ENCODE results near the gene DNAH14. TPM values are rescaled to one million over a fixed set of nuclear protein-coding genes. Genes with fewer than 3 reads are reported as not detected.
"Not testable (repeated sequence)": the region's sequence is repeated elsewhere in the genome, so short reads cannot be mapped to it uniquely, and the experiment has no call there.

DNAH14 gene
- total RNA-seq (25.1 TPM), polyA plus RNA-seq (ENCODE audit: insufficient read depth, low read depth, low replicate concordance) (6.6 TPM)
- long read RNA-seq, donor 1, result 0 reads
- long read RNA-seq, donor 2, partial matches to known transcripts, result 0 of 2 reads
- long read RNA-seq, donor 2, other reads (novel, unspliced or antisense), result 0 of 2 reads
- long read RNA-seq, donor 3, result 0 reads
- long read RNA-seq, donor 4, partial matches to known transcripts, result 0 of 2 reads
- long read RNA-seq, donor 4, other reads (novel, unspliced or antisense), result 0 of 2 reads
- long read RNA-seq, donor 5, result 0 reads
- long read RNA-seq, donor 6, partial matches to known transcripts, result 0 of 1 reads
- long read RNA-seq, donor 6, other reads (novel, unspliced or antisense), result 0 of 1 reads
- long read RNA-seq, donor 7, partial matches to known transcripts, result 0 of 4 reads
- long read RNA-seq, donor 7, other reads (novel, unspliced or antisense), result 2 of 4 reads
- long read RNA-seq, donor 8, result 0 reads
- long read RNA-seq, donor 9, result 0 reads
- long read RNA-seq, donor 10, result 0 reads

DNA sequence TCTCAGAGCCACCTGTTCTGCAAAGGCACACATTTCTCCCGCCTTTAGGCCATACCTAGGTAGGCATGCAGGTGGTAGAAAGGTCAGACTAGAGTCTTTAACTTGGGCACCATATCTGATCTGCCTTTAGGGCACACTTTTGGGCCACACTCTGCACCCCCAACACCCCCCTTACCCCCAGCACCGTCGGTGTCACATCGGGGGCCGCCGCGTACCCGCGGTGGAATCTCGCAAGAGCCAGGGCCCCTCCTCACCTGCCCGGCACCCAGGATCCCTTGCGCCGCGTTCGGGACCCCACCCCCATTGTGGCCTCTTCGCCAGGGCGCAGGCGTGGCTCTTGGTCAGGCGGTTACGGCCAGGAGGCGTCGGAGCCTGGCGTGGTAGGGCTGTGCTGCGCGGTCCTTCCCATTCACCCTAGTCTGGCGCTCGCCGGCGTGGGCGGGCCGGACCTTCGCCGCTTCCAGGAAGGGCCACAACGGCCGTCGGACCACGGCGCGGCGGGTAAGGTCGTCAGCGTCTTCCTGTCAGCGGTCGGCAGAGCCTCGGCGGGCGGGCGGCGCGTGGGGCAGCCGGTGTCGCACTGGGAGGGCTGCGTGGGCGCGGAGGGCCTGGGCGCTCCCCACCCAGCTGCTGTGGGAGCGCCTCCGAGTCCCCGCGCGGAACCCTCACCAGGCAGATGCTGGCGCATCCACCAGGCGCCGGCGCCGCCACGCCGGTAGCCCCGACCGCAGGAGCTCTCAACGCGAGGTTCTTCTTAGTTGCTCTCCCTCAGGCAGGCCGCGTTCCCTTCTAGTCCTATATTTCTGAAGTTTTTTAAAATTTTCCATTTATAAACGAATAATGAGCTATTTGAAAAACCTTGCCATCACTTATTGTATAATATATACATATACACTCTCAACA lies at the start of gene DNAH14:
DNAH14 (plus strand) TSS at position 341 of the 903 bp plus-strand sequence. CDS start 23,028 bp downstream, outside the sequence.
- Histone ChIP-seq H3K9me3 (ENCODE audit: control insufficient read depth in 2 of 3, insufficient read depth in 1 of 3, low read length in 3 of 3) (peaks cover 0 to 22% (median 4%) of the 10 kb centered on the region in 3 donors), H3K27ac (ENCODE audit: low read depth in 2 of 2, low read length in 2 of 2) (peak within 1 kb of the TSS; percentile 1 to 67), H3K36me3 (ENCODE audit: control insufficient read depth in 2 of 3, insufficient read depth in 3 of 3, low read length in 3 of 3) (no peaks in the 10 kb centered on the region), H3K4me1 (ENCODE audit: control insufficient read depth in 2 of 3, insufficient read depth in 2 of 3, low read depth in 1 of 3, low read length in 3 of 3) (no peaks in the 10 kb centered on the region), H3K27me3 (ENCODE audit: control insufficient read depth, insufficient read depth, low read length) (no peaks in the 10 kb centered on the region), H3K4me3 (ENCODE audit: low read length in 3 of 3) (peak within 1 kb of the TSS; percentile 73 to 79 (median 74)), H3K9ac (ENCODE audit: low read length in 3 of 3) (peak within 1 kb of the TSS in 2 of 3 donors; percentile 35 to 53)
- intact Hi-C loops (cut with DNase I), result no loop called here
- peak; percentile 86 to 92 (median 91) for DNase-seq
- FAIRE-seq, result no peak
- TF ChIP-seq, protein P1, sequence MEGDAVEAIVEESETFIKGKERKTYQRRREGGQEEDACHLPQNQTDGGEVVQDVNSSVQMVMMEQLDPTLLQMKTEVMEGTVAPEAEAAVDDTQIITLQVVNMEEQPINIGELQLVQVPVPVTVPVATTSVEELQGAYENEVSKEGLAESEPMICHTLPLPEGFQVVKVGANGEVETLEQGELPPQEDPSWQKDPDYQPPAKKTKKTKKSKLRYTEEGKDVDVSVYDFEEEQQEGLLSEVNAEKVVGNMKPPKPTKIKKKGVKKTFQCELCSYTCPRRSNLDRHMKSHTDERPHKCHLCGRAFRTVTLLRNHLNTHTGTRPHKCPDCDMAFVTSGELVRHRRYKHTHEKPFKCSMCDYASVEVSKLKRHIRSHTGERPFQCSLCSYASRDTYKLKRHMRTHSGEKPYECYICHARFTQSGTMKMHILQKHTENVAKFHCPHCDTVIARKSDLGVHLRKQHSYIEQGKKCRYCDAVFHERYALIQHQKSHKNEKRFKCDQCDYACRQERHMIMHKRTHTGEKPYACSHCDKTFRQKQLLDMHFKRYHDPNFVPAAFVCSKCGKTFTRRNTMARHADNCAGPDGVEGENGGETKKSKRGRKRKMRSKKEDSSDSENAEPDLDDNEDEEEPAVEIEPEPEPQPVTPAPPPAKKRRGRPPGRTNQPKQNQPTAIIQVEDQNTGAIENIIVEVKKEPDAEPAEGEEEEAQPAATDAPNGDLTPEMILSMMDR (IDR thresholded peaks at IDR 0.05; ENCODE audit: borderline replicate concordance, extremely low read depth, insufficient read depth), result no peak

DNA sequence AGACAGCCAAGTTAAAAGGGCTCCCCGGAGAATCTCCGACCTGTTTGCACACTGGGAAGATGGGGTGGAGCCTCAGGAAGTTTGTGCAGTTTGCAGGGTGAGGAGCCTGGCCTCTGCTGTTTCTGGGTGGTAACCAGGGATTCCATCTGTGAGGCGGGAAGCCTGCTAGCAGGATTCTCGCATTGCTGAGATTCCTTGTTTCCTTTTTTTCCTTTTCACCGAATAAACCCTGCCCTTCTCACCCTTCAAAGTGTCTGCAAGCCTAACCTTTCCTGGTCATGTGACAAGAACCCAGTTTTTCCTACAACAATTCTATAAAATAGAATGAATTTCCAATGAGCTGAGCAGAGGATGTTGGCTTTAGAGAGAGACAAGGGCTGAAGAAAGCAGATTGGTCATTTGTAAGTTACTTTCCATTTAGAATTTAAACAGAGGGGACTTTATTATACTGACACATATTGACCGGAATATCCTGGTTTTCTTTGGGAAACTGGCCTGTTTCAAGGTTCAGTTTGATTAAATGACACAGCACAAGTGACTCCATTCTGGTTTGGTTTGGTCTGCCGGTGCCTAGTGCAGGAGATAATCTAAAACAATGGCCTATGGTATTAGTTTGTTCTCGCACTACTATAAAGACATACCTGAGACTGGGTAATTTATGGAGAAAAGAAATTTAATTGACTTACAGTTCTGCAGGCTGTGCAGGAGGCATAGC lies 48.7 kb upstream of the DNAH14 start:
- Histone ChIP-seq H3K4me3 (ENCODE audit: low read length in 3 of 3) (no peak overlapping the region), H3K27ac (ENCODE audit: low read depth in 2 of 2, low read length in 2 of 2) (no peak overlapping the region), H3K9ac (ENCODE audit: low read length in 3 of 3) (no peak overlapping the region), H3K27me3 (ENCODE audit: control insufficient read depth, insufficient read depth, low read length) (no peaks in the 10 kb centered on the region), H3K36me3 (ENCODE audit: control insufficient read depth in 2 of 3, insufficient read depth in 3 of 3, low read length in 3 of 3) (no peaks in the 10 kb centered on the region), H3K9me3 (ENCODE audit: control insufficient read depth in 2 of 3, insufficient read depth in 1 of 3, low read length in 3 of 3) (peaks cover 0 to 5% (median 0%) of the 10 kb centered on the region in 3 donors), H3K4me1 (ENCODE audit: control insufficient read depth in 2 of 3, insufficient read depth in 2 of 3, low read depth in 1 of 3, low read length in 3 of 3) (peaks cover 0 to 7% (median 0%) of the 10 kb centered on the region in 3 donors)
- intact Hi-C loops (cut with DNase I), result no loop called here
- peak in 3 of 5 donors; percentile 42 to 78 (median 56) for DNase-seq
- TF ChIP-seq, protein P1 (IDR thresholded peaks at IDR 0.05; ENCODE audit: borderline replicate concordance, extremely low read depth, insufficient read depth), result no peak
- FAIRE-seq, result no peak

DNA sequence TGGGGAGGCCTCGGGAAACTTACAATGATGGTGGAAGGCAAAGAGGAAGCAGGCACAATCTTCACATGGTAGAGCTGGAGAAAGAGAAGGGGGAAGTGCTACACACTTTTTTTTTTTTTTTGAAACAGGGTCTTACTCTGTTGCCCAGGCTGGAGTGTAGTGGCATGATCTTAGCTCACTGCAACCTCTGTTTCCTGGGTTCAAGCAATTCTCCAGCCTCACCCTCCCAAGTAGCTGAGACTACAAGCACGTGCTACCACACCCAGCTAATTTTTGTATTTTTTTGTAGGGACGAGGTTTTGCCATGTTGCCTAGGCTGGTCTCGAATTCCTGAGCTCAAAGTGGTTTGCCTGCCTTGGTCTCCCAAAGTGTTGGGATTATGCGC lies 48.2 kb upstream of the DNAH14 start:
- FAIRE-seq; H3K4me3 ChIP-seq (ENCODE audit: low read length in 3 of 3); H3K9me3 ChIP-seq (ENCODE audit: control insufficient read depth in 2 of 3, insufficient read depth in 1 of 3, low read length in 3 of 3); H3K27ac ChIP-seq (ENCODE audit: low read depth in 2 of 2, low read length in 2 of 2); DNase-seq; intact Hi-C loops (cut with DNase I); H3K4me1 ChIP-seq (ENCODE audit: control insufficient read depth in 2 of 3, insufficient read depth in 2 of 3, low read depth in 1 of 3, low read length in 3 of 3); H3K27me3 ChIP-seq (ENCODE audit: control insufficient read depth, insufficient read depth, low read length); H3K36me3 ChIP-seq (ENCODE audit: control insufficient read depth in 2 of 3, insufficient read depth in 3 of 3, low read length in 3 of 3); H3K9ac ChIP-seq (ENCODE audit: low read length in 3 of 3): not testable (repeated sequence)
